Activated naive CD8-positive, alpha-beta T cell treated with anti-CD3 and anti-CD28 coated beads, Interleukin-2, amount 50 U/mL, for 24 hours (primary cell): Measurements from ENCODE around the gene SLA2.
"Not testable (repeated sequence)": the region's sequence is repeated elsewhere in the genome, so short reads cannot be mapped to it uniquely, and the experiment has no call there.

ENCODE experiments used
- ATAC-seq: fragments of 150-1000 bp; cut with Tn5 transposase; one replicate; pipeline ENCODE4 v1.10.0; 2021
- DNase-seq: peaks from one replicate; pipeline ENCODE4 v3.0.0; 2021
- H3K27ac Mint-ChIP-seq: one replicate; pipeline ENCODE4 v1.8.0; 2021; ENCODE audit warnings: mild to moderate bottlenecking, mixed read lengths
- H3K27me3 Mint-ChIP-seq: one replicate; pipeline ENCODE4 v1.8.0; 2021; ENCODE audit warnings: mixed read lengths
- H3K36me3 Mint-ChIP-seq: one replicate; pipeline ENCODE4 v1.8.0; 2021; ENCODE audit warnings: low read depth, mixed read lengths
- H3K4me1 Mint-ChIP-seq: one replicate; pipeline ENCODE4 v1.8.0; 2021; ENCODE audit warnings: mixed read lengths
- H3K4me3 Mint-ChIP-seq: one replicate; pipeline ENCODE4 v1.8.0; 2021; ENCODE audit warnings: mild to moderate bottlenecking, moderate library complexity, mixed read lengths
- H3K9me3 Mint-ChIP-seq: one replicate; pipeline ENCODE4 v1.8.0; 2021; ENCODE audit warnings: mixed read lengths

SLA2 gene, protein sequence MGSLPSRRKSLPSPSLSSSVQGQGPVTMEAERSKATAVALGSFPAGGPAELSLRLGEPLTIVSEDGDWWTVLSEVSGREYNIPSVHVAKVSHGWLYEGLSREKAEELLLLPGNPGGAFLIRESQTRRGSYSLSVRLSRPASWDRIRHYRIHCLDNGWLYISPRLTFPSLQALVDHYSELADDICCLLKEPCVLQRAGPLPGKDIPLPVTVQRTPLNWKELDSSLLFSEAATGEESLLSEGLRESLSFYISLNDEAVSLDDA

DNA sequence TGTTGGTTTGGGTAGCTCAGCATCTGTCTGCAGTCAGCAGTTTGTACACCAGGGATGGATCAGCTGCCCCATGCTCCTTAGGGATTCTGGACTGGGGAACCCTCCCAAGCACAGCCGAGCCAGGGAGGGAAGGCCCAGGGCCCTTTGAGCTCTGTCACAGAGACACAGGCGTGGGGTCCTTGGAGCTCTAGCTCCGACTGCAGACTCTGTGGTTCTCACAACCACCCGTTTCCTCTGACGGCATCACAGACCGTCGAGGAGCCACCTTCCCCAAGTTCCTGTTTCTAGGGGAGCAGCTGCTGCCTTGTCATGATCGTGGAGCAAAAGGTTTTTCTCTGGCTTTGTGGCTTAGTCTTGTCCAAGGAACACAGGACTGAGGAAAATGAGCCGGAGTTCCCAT lies at the start of gene SLA2:
Gene SLA2 (minus strand): TSS at position 199 of the 400 bp plus-strand sequence. CDS start 4,861 bp downstream, outside the sequence.
- Mint-ChIP-seq H3K27me3 (no peaks in the 10 kb centered on the region), H3K9me3 (no peaks in the 10 kb centered on the region)

DNA sequence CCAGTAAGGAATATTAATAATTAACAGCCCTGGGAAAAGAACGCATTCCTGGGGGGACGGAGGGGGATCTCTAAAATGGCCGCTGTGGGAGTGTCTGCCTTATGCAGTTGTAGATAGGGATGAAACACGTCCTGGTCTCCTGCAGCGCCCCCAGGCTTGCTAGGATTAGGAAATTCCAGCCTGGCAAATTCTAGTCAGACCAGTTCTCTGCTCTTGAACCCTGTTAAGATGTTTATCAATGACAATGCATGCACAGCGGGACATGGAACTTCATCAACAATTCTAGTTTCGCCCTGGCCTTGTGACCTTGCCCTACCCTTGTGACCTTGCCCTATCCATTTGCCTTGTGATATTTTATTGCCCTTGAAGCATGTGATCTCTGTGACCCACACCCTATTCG lies 49.5 kb upstream of the SLA2 start:
- not testable (repeated sequence) for ATAC-seq, H3K27me3 Mint-ChIP-seq

More for the DNA sequence above, at the start of gene SLA2:
- Mint-ChIP-seq H3K27ac (peak within 1 kb of the TSS; percentile 99), H3K4me1 (peaks cover 43% of the 10 kb centered on the region), H3K36me3 (peaks cover 15% of the 10 kb centered on the region), H3K4me3 (peak within 1 kb of the TSS; percentile 93)
- DNase-seq (peak; percentile 68), ATAC-seq (peak; percentile 75)

DNA sequence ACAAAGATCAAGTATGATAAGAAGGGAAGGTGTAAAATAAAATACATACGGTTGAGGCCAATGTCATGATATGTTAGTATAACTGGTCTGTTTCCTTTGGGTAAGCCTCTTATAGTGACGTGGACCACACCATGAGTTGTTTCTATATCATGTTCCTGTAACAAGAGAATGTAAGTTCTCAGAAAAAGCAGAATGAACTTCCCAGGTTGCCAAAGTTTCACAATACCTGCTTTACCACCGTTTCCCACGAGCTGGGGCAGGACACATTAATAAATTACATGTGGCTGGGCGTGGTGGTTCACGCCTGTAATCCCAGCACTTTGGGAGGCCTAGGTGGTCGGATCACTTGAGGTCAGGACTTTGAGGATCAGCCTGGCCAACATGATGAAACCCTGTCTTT lies 42.6 kb upstream of the SLA2 start:
- no peak overlapping the region for H3K4me3 Mint-ChIP-seq
- DNase-seq: no peak
- no peak for ATAC-seq

More for the DNA sequence above, 49.5 kb upstream of the SLA2 start:
- not testable (repeated sequence) for H3K4me3 Mint-ChIP-seq, H3K27ac Mint-ChIP-seq, H3K4me1 Mint-ChIP-seq, H3K9me3 Mint-ChIP-seq, DNase-seq, H3K36me3 Mint-ChIP-seq

DNA sequence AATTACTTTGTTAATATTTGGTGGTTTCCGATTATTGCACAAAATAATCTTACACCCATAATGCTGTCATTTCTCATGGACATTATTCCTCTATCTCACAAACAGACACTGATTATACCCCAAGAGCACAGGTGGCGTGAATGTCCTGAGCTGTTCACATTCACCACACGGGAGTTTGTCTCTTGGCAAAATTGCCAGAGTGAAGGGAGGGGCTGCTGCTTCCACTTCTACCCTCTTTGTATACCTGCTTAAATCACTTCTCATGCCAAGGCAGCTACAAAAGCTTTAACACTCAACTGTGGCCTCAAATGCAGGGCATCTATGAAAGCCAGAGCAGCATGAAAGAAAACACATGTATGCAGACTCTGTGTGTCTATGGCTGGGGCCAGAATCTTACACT lies 41.9 kb upstream of the SLA2 start:
- H3K27me3 Mint-ChIP-seq: no peaks in the 10 kb centered on the region
- H3K4me3 Mint-ChIP-seq: no peak overlapping the region
- H3K4me1 Mint-ChIP-seq: no peaks in the 10 kb centered on the region
- ATAC-seq (no peak), DNase-seq (no peak)
- H3K27ac Mint-ChIP-seq: no peak overlapping the region
- H3K36me3 Mint-ChIP-seq: no peaks in the 10 kb centered on the region
- H3K9me3 Mint-ChIP-seq: no peaks in the 10 kb centered on the region

More for the DNA sequence above, 42.6 kb upstream of the SLA2 start:
- Mint-ChIP-seq H3K36me3 (no peaks in the 10 kb centered on the region), H3K4me1 (no peaks in the 10 kb centered on the region), H3K27ac (no peak overlapping the region), H3K27me3 (no peaks in the 10 kb centered on the region), H3K9me3 (no peaks in the 10 kb centered on the region)

DNA sequence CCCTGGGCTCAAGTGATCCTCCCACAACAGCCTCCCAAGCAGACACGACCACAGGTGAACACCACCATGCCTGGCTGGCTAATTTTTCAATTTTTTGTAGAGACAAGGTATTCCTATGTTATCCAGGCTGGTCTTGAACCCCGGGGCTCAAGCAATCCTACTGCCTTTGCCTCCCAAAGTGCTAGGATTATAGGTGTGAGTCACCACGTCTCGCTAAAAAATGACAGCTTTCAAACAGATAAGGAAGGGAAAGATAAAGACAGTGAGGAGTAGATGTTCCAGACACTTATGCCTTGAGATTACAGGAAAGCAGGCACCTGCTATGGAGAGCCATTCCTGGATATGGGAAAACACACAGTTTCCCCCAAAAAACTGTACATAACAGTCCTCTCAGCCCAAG lies 40.9 kb upstream of the SLA2 start:
- peaks cover 6% of the 10 kb centered on the region for H3K36me3 Mint-ChIP-seq
- no peaks in the 10 kb centered on the region for H3K9me3 Mint-ChIP-seq
- no peaks in the 10 kb centered on the region for H3K27me3 Mint-ChIP-seq
- H3K4me1 Mint-ChIP-seq: no peaks in the 10 kb centered on the region
- ATAC-seq (no peak), DNase-seq (no peak)
- H3K27ac Mint-ChIP-seq: no peak overlapping the region
- H3K4me3 Mint-ChIP-seq: no peak overlapping the region

DNA sequence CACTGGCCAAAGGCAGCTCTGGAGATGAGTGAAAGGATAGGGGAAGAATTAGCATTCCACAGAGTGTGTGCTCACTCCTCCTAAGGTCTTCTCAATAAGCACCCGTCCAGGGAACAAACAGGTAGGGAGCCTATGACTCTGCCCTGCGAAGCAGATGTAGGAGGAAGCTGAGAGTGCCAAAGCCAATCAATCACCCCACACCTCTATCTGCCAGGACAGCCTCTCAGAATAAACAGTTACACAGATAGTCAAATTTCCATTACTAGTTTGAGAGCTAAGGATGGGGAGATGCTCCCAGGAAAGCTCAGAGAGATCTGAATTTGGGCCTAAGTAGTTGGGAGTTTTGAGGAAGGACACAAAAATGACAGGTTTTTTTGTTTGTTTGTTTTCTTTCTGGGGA lies 40.5 kb upstream of the SLA2 start:
- DNase-seq (no peak), ATAC-seq (no peak)
- Mint-ChIP-seq H3K4me1 (no peaks in the 10 kb centered on the region), H3K27ac (no peak overlapping the region), H3K4me3 (no peak overlapping the region), H3K36me3 (peaks cover 6% of the 10 kb centered on the region), H3K27me3 (no peaks in the 10 kb centered on the region), H3K9me3 (no peaks in the 10 kb centered on the region)

DNA sequence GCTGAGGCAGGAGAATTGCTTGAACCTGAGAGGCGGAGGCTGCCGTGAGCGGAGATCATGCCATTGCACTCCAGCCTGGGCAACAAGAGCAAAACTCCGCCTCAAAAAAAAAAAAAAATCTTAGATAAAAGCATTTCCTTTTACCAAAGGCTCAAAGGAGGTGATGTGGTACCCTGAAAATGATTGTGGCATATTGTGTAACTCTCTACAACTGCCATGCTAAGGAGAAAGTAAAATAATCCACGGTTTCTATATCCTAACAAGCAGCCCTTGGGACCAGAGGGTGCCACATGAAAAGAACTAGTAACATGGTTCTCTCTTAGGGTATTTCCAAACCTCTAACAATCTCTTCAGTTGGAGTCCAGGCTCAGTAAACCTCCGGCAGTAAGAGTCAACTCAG lies 38.8 kb upstream of the SLA2 start:
- Mint-ChIP-seq H3K36me3 (peaks cover 7% of the 10 kb centered on the region), H3K27ac (no peak overlapping the region), H3K9me3 (no peaks in the 10 kb centered on the region), H3K27me3 (no peaks in the 10 kb centered on the region), H3K4me1 (no peaks in the 10 kb centered on the region), H3K4me3 (no peak overlapping the region)
- ATAC-seq (no peak), DNase-seq (no peak)

DNA sequence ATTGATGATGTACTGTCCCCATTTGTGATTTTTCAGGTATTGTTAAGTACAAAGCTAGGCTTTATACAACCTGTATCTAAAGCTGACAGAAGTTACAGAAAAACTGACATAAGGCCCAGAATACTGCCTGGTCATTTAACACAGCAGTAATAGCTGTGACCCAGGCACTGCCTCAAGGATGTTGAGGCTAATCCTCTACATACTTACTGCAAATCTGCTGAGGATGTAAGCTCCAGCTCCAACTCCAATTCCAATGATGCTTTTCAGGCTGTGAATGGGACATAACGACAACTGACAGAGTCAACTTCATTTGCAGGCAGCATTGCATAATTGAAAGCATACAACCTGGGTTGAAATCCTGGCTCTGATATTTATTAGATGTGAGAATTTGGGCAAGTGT lies 36.3 kb upstream of the SLA2 start:
- Mint-ChIP-seq H3K4me3 (no peak overlapping the region), H3K4me1 (no peaks in the 10 kb centered on the region), H3K36me3 (peaks cover 13% of the 10 kb centered on the region)

DNA sequence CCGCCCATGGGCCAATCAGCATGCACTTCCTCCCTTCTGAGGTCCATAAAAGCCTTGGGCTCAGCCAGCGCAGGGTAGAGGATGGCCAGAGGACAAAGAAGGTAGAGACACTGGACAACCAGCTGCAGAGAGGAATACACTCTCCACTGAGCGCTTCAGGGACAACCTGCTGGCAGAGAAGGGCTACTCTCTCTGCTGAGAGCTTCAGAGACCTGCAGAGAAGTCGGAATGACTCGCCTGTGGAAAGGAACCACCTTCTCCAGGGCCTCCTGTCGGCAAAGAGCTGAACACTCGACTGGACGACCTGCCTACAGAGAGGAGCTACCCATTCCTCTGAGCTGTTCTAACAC lies 31.4 kb upstream of the SLA2 start:
- Mint-ChIP-seq H3K27me3 (no peaks in the 10 kb centered on the region), H3K4me3 (no peak overlapping the region), H3K36me3 (peaks cover 12% of the 10 kb centered on the region), H3K4me1 (no peaks in the 10 kb centered on the region), H3K27ac (no peak overlapping the region), H3K9me3 (no peaks in the 10 kb centered on the region)
- no peak for DNase-seq
- no peak for ATAC-seq

More for the DNA sequence above, 36.3 kb upstream of the SLA2 start:
- ATAC-seq: no peak
- Mint-ChIP-seq H3K9me3 (no peaks in the 10 kb centered on the region), H3K27me3 (no peaks in the 10 kb centered on the region), H3K27ac (no peak overlapping the region)
- no peak for DNase-seq

DNA sequence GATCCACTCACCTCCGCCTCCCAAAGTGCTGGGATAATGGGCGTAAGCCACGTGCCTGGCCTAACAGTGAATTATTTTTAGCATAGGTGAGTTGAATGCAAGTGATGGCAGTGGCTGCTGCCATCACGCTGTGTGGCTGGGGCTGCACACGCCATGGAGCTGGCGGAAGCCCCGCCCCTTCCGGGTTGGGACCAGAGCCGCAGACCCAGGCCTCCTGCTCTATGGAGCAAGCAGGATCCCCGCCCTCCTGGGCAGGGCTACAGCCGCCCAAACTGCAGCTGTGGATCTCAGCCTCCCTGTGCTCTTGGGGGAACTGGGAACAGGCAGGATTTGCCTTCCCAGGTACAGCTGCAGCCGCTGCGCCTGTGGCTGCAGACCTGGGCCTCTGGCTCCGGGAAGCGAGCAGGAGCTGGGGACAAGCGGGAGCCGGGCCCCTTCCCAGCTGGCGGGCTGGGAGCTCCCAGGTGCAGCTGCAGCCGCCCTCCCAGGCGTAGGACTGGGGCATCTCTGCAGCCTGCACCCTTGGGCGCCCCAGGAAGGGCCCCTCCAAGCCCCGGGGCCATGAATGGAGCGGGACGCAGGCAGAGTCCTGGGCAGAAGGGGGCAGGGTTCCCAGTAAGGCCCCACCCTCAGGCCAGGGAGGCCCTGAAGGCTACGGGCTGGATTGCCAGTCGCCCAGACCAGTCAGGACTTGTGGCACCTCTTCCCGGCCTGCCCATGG lies 30.9 kb upstream of the SLA2 start:
- no peak overlapping the region for H3K4me3 Mint-ChIP-seq
- ATAC-seq (no peak), DNase-seq (no peak)
- H3K27me3 Mint-ChIP-seq: no peaks in the 10 kb centered on the region
- peaks cover 7% of the 10 kb centered on the region for H3K36me3 Mint-ChIP-seq
- no peaks in the 10 kb centered on the region for H3K4me1 Mint-ChIP-seq
- no peaks in the 10 kb centered on the region for H3K9me3 Mint-ChIP-seq
- H3K27ac Mint-ChIP-seq: no peak overlapping the region

DNA sequence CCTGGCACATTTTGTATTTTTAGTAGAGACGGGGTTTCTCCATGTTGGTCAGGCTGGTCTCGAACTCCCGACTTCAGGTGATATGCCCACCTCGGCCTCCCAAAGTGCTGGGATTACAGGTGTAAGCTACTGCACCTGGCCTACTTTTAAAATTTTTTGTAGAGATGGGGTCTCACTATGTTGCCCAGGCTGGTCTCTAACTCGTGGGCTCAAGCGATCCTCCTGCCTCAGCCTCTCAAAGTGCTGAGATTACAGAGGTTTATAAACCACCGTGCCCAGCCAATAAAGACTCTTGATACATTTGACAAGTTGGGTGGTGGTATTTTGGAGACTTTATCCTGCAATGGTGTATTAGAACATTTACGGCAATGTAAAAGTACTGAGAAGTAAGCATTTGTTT lies 29.5 kb upstream of the SLA2 start:
- not testable (repeated sequence) for H3K4me3 Mint-ChIP-seq, ATAC-seq, H3K4me1 Mint-ChIP-seq, H3K9me3 Mint-ChIP-seq, DNase-seq, H3K27me3 Mint-ChIP-seq, H3K27ac Mint-ChIP-seq, H3K36me3 Mint-ChIP-seq

DNA sequence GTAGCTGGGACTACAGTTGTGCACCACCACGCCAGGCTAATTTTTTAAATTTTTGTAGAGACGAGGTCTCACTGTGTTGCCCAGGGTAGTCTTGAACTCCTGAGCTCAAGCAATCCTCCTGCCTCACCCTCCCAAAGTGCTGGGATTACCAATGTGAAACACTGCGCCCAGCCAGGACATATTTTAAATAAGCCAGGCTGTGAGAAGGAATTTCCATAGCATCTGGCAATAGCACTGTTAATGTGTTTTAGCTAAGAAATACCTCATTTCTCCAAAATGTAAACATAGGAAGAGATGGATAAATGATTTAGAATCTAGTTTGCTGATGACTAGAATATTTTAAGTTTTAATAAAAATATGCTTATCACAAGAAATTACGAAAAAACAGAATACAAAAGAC lies 27.0 kb upstream of the SLA2 start:
- Mint-ChIP-seq H3K4me1 (no peaks in the 10 kb centered on the region), H3K27me3 (no peaks in the 10 kb centered on the region), H3K36me3 (peaks cover under 1% of the 10 kb centered on the region), H3K9me3 (no peaks in the 10 kb centered on the region), H3K4me3 (no peak overlapping the region), H3K27ac (no peak overlapping the region)
- no peak for ATAC-seq
- DNase-seq: no peak

DNA sequence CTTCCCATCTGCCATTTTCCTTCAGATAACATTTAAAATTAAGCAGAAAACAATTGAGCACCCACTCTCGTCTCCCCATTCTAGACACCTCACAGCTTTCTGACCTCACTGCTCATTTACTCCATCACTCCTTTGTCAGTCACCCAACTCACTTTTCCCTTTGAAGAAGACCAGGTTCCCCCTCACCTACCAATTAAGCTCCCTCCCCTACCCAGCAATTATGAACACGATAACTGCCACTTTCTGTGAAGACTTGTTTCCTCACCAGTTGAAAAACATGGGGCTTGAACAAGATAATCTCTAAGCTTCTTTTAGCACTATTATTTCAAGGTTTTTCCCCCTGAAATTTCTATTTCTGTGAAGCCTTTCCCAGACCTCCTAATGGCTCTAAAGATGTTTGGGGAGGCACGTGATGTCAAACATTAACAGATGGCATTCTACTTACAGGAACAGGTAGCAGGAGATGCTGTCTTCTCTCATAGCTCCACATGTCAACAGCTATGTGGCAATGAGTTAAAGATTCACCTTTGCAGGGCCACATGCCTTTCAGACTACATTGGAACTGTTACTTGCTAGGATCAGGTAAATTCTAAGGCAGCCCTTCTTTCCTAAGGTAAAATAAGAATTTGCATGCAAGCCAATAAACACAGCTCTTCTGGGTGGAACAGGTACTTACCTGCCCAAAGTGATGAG lies 24.8 kb upstream of the SLA2 start:
- no peak for ATAC-seq
- no peak for DNase-seq
- no peak overlapping the region for H3K4me3 Mint-ChIP-seq
- no peaks in the 10 kb centered on the region for H3K36me3 Mint-ChIP-seq
- H3K27ac Mint-ChIP-seq: no peak overlapping the region
- no peaks in the 10 kb centered on the region for H3K9me3 Mint-ChIP-seq
- H3K27me3 Mint-ChIP-seq: no peaks in the 10 kb centered on the region
- H3K4me1 Mint-ChIP-seq: no peaks in the 10 kb centered on the region

DNA sequence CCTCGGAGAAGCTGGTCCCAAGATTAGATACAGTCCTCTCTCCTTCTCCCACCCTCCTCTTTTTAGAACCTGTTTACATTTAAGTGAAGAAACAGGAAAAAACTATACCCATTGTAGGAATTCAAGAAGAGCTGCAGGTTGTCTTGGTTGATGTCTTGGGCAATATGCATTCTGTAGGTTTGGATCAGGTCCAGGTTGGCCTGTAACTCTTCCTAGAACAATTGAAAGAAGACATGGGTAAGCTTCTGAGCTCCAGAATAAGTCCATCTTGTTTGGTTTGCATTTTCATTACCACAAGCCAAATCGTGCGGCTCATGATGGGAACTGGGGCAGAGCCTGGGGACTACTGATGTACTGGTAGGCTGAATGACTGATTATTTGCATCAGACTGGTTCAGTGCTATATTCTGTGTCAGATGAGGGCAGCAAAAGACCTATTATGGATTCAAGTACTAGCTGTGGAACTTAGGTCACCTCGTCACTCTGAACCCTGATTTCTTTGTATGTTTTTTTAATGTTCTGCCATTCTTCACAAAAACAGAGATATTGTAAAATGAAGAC lies 20.3 kb upstream of the SLA2 start:
- Mint-ChIP-seq H3K9me3 (no peaks in the 10 kb centered on the region), H3K4me3 (no peak overlapping the region), H3K4me1 (no peaks in the 10 kb centered on the region), H3K36me3 (peaks cover 3% of the 10 kb centered on the region), H3K27me3 (no peaks in the 10 kb centered on the region), H3K27ac (no peak overlapping the region)
- DNase-seq (no peak), ATAC-seq (no peak)

DNA sequence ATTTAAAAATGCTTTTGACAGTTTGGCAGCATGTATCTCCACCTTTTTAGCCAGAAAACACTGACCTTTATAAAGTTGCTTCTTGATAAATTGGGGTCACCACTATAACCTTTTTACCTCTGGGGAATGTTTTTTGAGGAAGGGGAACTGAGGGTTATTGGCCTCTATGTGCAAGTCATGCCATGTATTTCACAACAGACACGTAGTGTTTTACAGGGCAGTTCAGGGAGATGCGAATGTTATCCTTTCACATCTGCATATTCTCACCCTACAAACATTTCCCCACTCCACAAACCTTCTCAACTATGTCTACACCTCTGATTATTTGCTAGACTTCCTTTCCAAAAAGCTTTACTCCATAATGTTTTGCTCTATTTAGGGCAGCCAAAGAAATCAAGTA lies 17.0 kb upstream of the SLA2 start:
- no peak for ATAC-seq
- Mint-ChIP-seq H3K4me1 (peaks cover 8% of the 10 kb centered on the region), H3K36me3 (peaks cover 3% of the 10 kb centered on the region), H3K9me3 (no peaks in the 10 kb centered on the region), H3K27me3 (no peaks in the 10 kb centered on the region), H3K27ac (no peak overlapping the region), H3K4me3 (no peak overlapping the region)
- no peak for DNase-seq
